Prostate gland (tissue), 2 donors: Measurements from ENCODE around the gene DDAH1. TPM values are rescaled to one million over a fixed set of nuclear protein-coding genes. Genes with fewer than 3 reads are reported as not detected.
A peak's percentile ranks its signal among the peaks of the same experiment; 100 is the strongest.

Experiments used
- DNase-seq: peaks from one replicate; pipeline ENCODE4 v3.0.0-alpha.2; 2019; ENCODE audit warnings: low spot score
- H3K27ac ChIP-seq, 2 donors: fragments of 200-600 bp; sonication (generic); 2 replicates each; pipeline ENCODE4 v1.5.1; 2017 to 2019
- H3K27me3 ChIP-seq: fragments of 200-600 bp; sonication (generic); replicated peaks from 2 replicates; pipeline ENCODE4 v1.5.1; 2019; ENCODE audit not compliant: insufficient read depth
- H3K36me3 ChIP-seq, 2 donors: fragments of 200-600 bp; sonication (generic); 1 replicate in 1 of 2; 2 replicates in 1 of 2; pipeline versions ENCODE4 v1.5.1 to v1.8.1; 2017 to 2019
- H3K4me1 ChIP-seq: fragments of 200-600 bp; sonication (generic); replicated peaks from 2 replicates; pipeline ENCODE4 v1.5.1; 2019
- H3K4me3 ChIP-seq, 2 donors: fragments of 200-600 bp; sonication (generic); 2 replicates each; pipeline ENCODE4 v1.5.1; 2017 to 2019
- H3K9me3 ChIP-seq: fragments of 200-600 bp; sonication (generic); 2 replicates; pipeline ENCODE4 v1.5.1; 2017
- CTCF ChIP-seq, 4 experiments: fragments of 200-600 bp in 2 of 4; fragments of 450-650 bp in 2 of 4; sonication (generic) in 2 of 4; IDR thresholded peaks; 1 replicate in 3 of 4; 2 replicates in 1 of 4; pipeline ENCODE4 v1.5.1; 2016 to 2019; ENCODE audit warnings: antibody characterized with exemption in 4 of 4, mild to moderate bottlenecking in 2 of 4, moderate library complexity in 2 of 4
- POLR2A ChIP-seq: fragments of 450-650 bp; IDR thresholded peaks from one replicate; pipeline ENCODE4 v1.6.1; 2016; ENCODE audit warnings: antibody characterized with exemption, mild to moderate bottlenecking
- POLR2AphosphoS5 ChIP-seq: sonication (generic); formaldehyde crosslinking; IDR thresholded peaks from one replicate; pipeline ENCODE4 v1.6.1; 2017; ENCODE audit warnings: antibody characterized with exemption
- WGBS: methylation state at CpG from one replicate; pipeline ENCODE4 v1.1.5; 2018; 5-methylcytosine and 5-hydroxymethylcytosine counted together
- intact Hi-C: fragments of 100-400 bp; cut with DNase I; formaldehyde crosslinking; loops from one replicate; pipeline ENCODE4 v1.14.2; 2022
- total RNA-seq, 2 donors: library from RNA; depleted of rRNA; stranded (reverse); fragments of >200 nt; gene quantifications; one replicate each; pipeline ENCODE4 v1.1.0, GENCODE V29; 2016

Gene DDAH1
- total RNA-seq, 2 donors from 2014 or later, result 61.6 to 70.7 TPM

DNA sequence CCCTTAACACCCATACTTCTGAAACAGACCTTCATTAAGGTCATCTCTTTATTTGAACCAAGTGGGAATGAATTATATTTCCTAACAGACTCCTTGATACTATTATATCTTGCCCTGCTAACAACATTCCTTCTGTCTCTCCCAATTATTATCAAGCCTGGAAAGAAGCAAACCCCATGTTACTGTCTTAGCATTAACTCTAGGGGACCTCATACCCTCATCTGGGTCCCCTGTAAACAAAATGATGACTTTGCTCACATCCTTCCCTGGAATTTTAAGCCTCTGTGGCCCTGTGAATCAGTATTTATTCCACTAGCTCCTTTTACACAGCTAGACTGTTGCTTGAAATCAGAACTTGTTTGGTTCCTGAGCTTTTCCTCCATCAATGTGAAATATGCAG is 150.2 kb downstream of the DDAH1 start:
- Histone ChIP-seq H3K36me3 (no peaks in the 10 kb centered on the region), H3K27ac (peak overlapping the region; percentile 6 to 60)

GRCh38 chr1:85313888-85314696 is 150.9 kb downstream of the DDAH1 start:
- Histone ChIP-seq H3K4me1 (peaks cover 6% of the 10 kb centered on the region), H3K27ac (peak overlapping the region; percentile 6 to 60), H3K27me3 (no peaks in the 10 kb centered on the region), H3K4me3 (no peak overlapping the region), H3K9me3 (no peaks in the 10 kb centered on the region), H3K36me3 (no peaks in the 10 kb centered on the region)
- intact Hi-C loops, result loop anchor here (5.0 kb wide), 1 partner anchor 83 kb away; no protein-coding TSS in a partner anchor
- 42% methylated on average over 3 of the region's 3 CpGs for WGBS
- no peak for TF ChIP-seq POLR2A
- peak; percentile 64 for TF ChIP-seq POLR2AphosphoS5
- peak; percentile 28 for DNase-seq

More for the DNA sequence above, 150.2 kb downstream of the DDAH1 start:
- Histone ChIP-seq H3K4me1 (peaks cover 6% of the 10 kb centered on the region), H3K27me3 (no peaks in the 10 kb centered on the region), H3K4me3 (no peak overlapping the region), H3K9me3 (no peaks in the 10 kb centered on the region)
- intact Hi-C loops, result loop anchor here (5.0 kb wide), 1 partner anchor 83 kb away; no protein-coding TSS in a partner anchor
- DNase-seq, result no peak
- TF ChIP-seq CTCF (IDR thresholded peaks at IDR 0.05) (no peak), POLR2A (no peak)

DNA sequence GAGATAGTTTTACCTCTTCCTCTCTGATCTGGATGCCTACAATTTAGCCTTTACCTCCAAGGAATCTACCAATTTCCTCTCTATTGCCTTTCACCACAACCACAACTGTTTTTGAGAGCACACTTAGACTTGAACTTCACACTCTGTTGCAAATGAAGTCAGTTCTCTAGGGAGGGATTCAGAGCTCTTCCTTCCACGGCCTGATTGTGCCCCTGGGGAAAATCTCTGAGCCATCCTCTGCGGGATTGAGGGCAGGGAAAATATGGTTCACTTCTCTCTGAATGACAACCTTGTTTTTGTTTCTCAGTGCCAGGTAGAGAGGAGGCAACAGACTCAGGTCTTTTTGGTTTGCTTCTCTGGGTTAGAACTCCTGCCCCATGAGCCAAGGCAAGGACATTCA is 153.1 kb downstream of the DDAH1 start:
- Histone ChIP-seq H3K4me1 (peaks cover 6% of the 10 kb centered on the region), H3K9me3 (no peaks in the 10 kb centered on the region), H3K4me3 (no peak overlapping the region), H3K27ac (no peak overlapping the region), H3K27me3 (no peaks in the 10 kb centered on the region), H3K36me3 (no peaks in the 10 kb centered on the region)
- WGBS, result 77% methylated on average over 2 of the region's 2 CpGs
- intact Hi-C loops, result loop anchor here (5.0 kb wide), 1 partner anchor 85 kb away; no protein-coding TSS in a partner anchor
- TF ChIP-seq POLR2AphosphoS5 (no peak), POLR2A (no peak), CTCF (IDR thresholded peaks at IDR 0.05) (no peak)
- no peak for DNase-seq

- Histone ChIP-seq H3K4me1 (no peaks in the 10 kb centered on the region), H3K9me3 (no peaks in the 10 kb centered on the region), H3K36me3 (no peaks in the 10 kb centered on the region), H3K4me3 (no peak overlapping the region), H3K27me3 (no peaks in the 10 kb centered on the region), H3K27ac (no peak overlapping the region)
- intact Hi-C loops, result loop anchor here (1.0 to 10.0 kb wide), 4 partner anchors 193 to 576 kb away; no protein-coding TSS in a partner anchor
- DNase-seq, result no peak
- TF ChIP-seq POLR2A (no peak), POLR2AphosphoS5 (no peak), CTCF (IDR thresholded peaks at IDR 0.05) (no peak)
- 68% methylated on average over 4 of the region's 4 CpGs for WGBS
Observed at GRCh38 chr1:85308833-85309350, 156.1 kb downstream of the DDAH1 start.

DNA sequence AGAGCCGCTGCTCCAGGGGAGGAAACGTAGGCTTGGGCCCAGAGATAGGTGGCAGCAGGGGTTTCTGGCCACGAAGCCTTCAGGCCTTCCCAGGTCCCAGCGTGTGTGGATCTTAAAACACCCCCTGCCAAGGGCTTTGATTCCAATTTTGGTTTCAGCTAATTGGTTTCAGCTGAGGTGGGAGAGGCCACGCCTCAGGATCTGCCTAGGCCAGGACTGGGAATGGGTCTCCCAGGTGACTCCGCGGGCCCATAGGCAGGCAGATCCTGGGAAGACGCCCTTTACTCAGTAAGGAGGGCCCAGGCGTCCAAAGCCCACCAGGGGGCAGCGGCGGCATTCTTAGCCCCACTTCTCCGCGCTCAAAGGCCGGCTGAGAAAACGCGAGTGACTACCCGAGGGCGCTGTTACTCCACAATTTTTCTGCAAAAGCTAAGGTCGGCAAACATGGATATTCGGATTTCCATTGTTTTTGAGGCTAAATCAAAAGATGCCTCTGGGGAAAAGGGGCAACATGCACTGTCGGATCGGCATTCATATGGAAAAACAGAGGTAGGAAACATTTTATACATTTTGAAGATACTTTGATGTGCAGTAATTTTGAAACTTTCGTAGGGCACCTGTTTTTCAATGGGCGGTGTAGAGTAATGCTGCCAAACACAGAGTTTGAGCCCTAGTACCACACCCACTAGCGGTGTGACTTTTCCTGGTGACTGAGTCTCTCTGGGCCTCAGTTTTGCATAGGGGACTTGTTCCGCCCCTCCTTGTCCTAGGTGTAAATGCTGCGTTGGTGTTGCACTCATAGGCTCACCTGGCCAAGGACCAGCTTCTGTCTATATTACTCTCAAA is 156.7 kb downstream of the DDAH1 start:
- H3K9me3 ChIP-seq, result no peaks in the 10 kb centered on the region
- H3K27ac ChIP-seq, result no peak overlapping the region
- DNase-seq, result peak; percentile 87
- 21% methylated on average over 27 of the region's 27 CpGs for WGBS
- intact Hi-C loops, result loop anchor here (1.0 to 10.0 kb wide), 4 partner anchors 194 to 577 kb away; no protein-coding TSS in a partner anchor
- H3K4me1 ChIP-seq, result no peaks in the 10 kb centered on the region
- H3K4me3 ChIP-seq, result no peak overlapping the region
- TF ChIP-seq CTCF (IDR thresholded peaks at IDR 0.05) (peak; percentile 86 to 97 (median 96)), POLR2A (no peak), POLR2AphosphoS5 (peak; percentile 73)
- H3K36me3 ChIP-seq, result no peaks in the 10 kb centered on the region
- no peaks in the 10 kb centered on the region for H3K27me3 ChIP-seq
